GM23338 (cell line): ENCODE results near the gene IGFBPL1. TPM values are rescaled to one million over a fixed set of nuclear protein-coding genes. Genes with fewer than 3 reads are reported as not detected.

ENCODE experiments used
- ATAC-seq: fragments of 200-7000 bp; cut with Tn5 transposase; 3 replicates; pipeline ENCODE4 v1.9.1; 2020
- DNase-seq: peaks from one replicate; pipeline ENCODE4 v3.0.0-alpha.2; 2015; ENCODE audit warnings: low spot score
- H2AFZ ChIP-seq: fragments of 200-600 bp; sonication (generic); 2 replicates; pipeline ENCODE4 v1.8.0; 2016; ENCODE audit warnings: antibody characterized with exemption, mild to moderate bottlenecking, moderate library complexity
- H3F3A ChIP-seq: fragments of 200-600 bp; sonication (generic); replicated peaks from 2 replicates; pipeline ENCODE4 v1.8.0; 2017; ENCODE audit warnings: antibody characterized with exemption, mixed run types, low read depth
- H3K27ac ChIP-seq: fragments of 200-600 bp; sonication (generic); 2 replicates; pipeline ENCODE4 v1.6.1; 2016; ENCODE audit warnings: low read depth
- H3K27me3 ChIP-seq: fragments of 200-600 bp; sonication (generic); 2 replicates; pipeline ENCODE4 v1.8.0; 2016; ENCODE audit warnings: mild to moderate bottlenecking, mixed run types, moderate library complexity; ENCODE audit not compliant: insufficient read depth
- H3K36me3 ChIP-seq: fragments of 200-600 bp; sonication (generic); 2 replicates; pipeline ENCODE4 v1.8.0; 2016; ENCODE audit warnings: mild to moderate bottlenecking; ENCODE audit not compliant: insufficient read depth
- H3K4me1 ChIP-seq: fragments of 200-600 bp; sonication (generic); 2 replicates; pipeline ENCODE4 v1.8.0; 2016; ENCODE audit warnings: mild to moderate bottlenecking, moderate library complexity; ENCODE audit not compliant: insufficient read depth
- H3K4me2 ChIP-seq: fragments of 200-600 bp; sonication (generic); 2 replicates; pipeline ENCODE4 v1.7.1; 2017; ENCODE audit warnings: mixed run types
- H3K4me3 ChIP-seq: fragments of 200-600 bp; sonication (generic); 2 replicates; pipeline ENCODE4 v1.6.1; 2016; ENCODE audit warnings: mixed run types
- H3K79me2 ChIP-seq: fragments of 200-600 bp; sonication (generic); replicated peaks from 2 replicates; pipeline ENCODE4 v1.8.0; 2017; ENCODE audit warnings: mild to moderate bottlenecking; ENCODE audit not compliant: insufficient read depth
- H3K9me2 ChIP-seq: fragments of 200-600 bp; sonication (generic); 2 replicates; pipeline ENCODE4 v1.8.0; 2017; ENCODE audit not compliant: insufficient read depth
- H4K20me1 ChIP-seq: fragments of 200-600 bp; sonication (generic); replicated peaks from 2 replicates; pipeline ENCODE4 v1.8.0; 2017; ENCODE audit warnings: mild to moderate bottlenecking; ENCODE audit not compliant: insufficient read depth
- H3K27ac Mint-ChIP-seq: 2 replicates; pipeline ENCODE4 v1.8.0; 2020; ENCODE audit warnings: inconsistent platforms, mild to moderate bottlenecking, moderate library complexity, mixed read lengths
- H3K27me3 Mint-ChIP-seq: 3 replicates; pipeline ENCODE4 v1.8.0; 2022; ENCODE audit warnings: low read depth, mild to moderate bottlenecking, moderate library complexity, mixed read lengths, inconsistent platforms; ENCODE audit not compliant: insufficient read depth, poor library complexity
- H3K36me3 Mint-ChIP-seq: 3 replicates; pipeline ENCODE4 v1.8.0; 2021; ENCODE audit warnings: low read depth, mild to moderate bottlenecking, inconsistent platforms, moderate library complexity, mixed read lengths
- H3K4me1 Mint-ChIP-seq: 3 replicates; pipeline ENCODE4 v1.8.0; 2020; ENCODE audit warnings: mild to moderate bottlenecking, inconsistent platforms, mixed read lengths
- H3K4me3 Mint-ChIP-seq: 3 replicates; pipeline ENCODE4 v1.8.0; 2021; ENCODE audit warnings: moderate library complexity, mild to moderate bottlenecking, inconsistent platforms, mixed read lengths
- H3K9me3 Mint-ChIP-seq: 3 replicates; pipeline ENCODE4 v1.8.0; 2020; ENCODE audit warnings: moderate library complexity, mild to moderate bottlenecking, inconsistent platforms, mixed read lengths
- JUNB ChIP-seq: IDR thresholded peaks from one replicate; pipeline ENCODE4 v1.6.1; 2016; ENCODE audit warnings: antibody characterized with exemption; ENCODE audit not compliant: unreplicated experiment
- NANOG ChIP-seq: IDR thresholded peaks from 2 replicates; pipeline ENCODE4 v1.6.1; 2016; ENCODE audit warnings: antibody characterized with exemption, borderline replicate concordance
- ZNF114 ChIP-seq: fragments of 250-450 bp; sonication (Bioruptor Pico); IDR thresholded peaks from 2 replicates; pipeline ENCODE4 v1.5.0; 2020; ENCODE audit warnings: mild to moderate bottlenecking, moderate library complexity
- ZNF331 ChIP-seq: fragments of 250-450 bp; sonication (Bioruptor Pico); IDR thresholded peaks from 2 replicates; pipeline ENCODE4 v1.5.0; 2020; ENCODE audit warnings: low read depth, mild to moderate bottlenecking, moderate library complexity
- polyA plus RNA-seq: library from polyadenylated mRNA; unstranded; fragments of >200 nt; fragmentation: Nextera tagmentation; extraction: Ambion mirVana; gene quantifications from 2 replicates; pipeline ENCODE4 v1.2.1, GENCODE V29; 2016
- total RNA-seq: library from RNA; depleted of rRNA; stranded (reverse); fragments of >200 nt; shearing (Covaris generic); gene quantifications from 2 replicates; pipeline ENCODE4 v1.2.3, GENCODE V29; 2014
- TF ChIP-seq, protein P1 (sequence below): fragments of 250-450 bp; sonication (Bioruptor Pico); IDR thresholded peaks from 2 replicates; pipeline ENCODE4 v1.5.0; 2020; ENCODE audit warnings: mild to moderate bottlenecking, moderate library complexity
- TF ChIP-seq, protein P2 (sequence below), 2 experiments: fragments of 200-600 bp in 1 of 2; sonication (generic) in 1 of 2; conservative IDR thresholded peaks; 2 replicates each; pipeline versions ENCODE4 v1.5.1 to v1.6.1; 2016 to 2017; ENCODE audit warnings: antibody characterized with exemption in 2 of 2, low read depth in 2 of 2, mild to moderate bottlenecking in 2 of 2, moderate library complexity in 1 of 2

Gene IGFBPL1
- total and polyA plus RNA-seq, 2 experiments from 2014 or later: 9.4 to 75.6 TPM

DNA sequence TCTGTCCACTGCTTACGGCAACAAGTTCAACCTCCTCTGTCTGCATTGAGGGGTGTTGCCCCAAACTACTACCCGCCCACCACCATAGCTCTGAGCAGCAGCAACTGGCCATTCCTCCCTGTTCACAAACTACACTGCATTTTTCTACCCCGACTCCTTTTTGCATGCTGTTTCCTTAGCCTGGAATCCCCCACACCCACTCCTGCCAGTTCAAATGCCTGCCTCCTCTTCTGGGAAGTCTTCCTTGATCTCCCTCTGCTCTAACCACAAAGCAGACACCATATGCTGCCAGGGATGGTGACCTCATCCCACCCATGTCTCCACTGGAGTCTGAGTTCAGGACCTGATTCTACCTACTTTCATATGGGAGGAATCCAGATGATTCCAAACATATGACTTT lies 18.5 kb downstream of the IGFBPL1 start (continued):
- TF ChIP-seq, protein P1, sequence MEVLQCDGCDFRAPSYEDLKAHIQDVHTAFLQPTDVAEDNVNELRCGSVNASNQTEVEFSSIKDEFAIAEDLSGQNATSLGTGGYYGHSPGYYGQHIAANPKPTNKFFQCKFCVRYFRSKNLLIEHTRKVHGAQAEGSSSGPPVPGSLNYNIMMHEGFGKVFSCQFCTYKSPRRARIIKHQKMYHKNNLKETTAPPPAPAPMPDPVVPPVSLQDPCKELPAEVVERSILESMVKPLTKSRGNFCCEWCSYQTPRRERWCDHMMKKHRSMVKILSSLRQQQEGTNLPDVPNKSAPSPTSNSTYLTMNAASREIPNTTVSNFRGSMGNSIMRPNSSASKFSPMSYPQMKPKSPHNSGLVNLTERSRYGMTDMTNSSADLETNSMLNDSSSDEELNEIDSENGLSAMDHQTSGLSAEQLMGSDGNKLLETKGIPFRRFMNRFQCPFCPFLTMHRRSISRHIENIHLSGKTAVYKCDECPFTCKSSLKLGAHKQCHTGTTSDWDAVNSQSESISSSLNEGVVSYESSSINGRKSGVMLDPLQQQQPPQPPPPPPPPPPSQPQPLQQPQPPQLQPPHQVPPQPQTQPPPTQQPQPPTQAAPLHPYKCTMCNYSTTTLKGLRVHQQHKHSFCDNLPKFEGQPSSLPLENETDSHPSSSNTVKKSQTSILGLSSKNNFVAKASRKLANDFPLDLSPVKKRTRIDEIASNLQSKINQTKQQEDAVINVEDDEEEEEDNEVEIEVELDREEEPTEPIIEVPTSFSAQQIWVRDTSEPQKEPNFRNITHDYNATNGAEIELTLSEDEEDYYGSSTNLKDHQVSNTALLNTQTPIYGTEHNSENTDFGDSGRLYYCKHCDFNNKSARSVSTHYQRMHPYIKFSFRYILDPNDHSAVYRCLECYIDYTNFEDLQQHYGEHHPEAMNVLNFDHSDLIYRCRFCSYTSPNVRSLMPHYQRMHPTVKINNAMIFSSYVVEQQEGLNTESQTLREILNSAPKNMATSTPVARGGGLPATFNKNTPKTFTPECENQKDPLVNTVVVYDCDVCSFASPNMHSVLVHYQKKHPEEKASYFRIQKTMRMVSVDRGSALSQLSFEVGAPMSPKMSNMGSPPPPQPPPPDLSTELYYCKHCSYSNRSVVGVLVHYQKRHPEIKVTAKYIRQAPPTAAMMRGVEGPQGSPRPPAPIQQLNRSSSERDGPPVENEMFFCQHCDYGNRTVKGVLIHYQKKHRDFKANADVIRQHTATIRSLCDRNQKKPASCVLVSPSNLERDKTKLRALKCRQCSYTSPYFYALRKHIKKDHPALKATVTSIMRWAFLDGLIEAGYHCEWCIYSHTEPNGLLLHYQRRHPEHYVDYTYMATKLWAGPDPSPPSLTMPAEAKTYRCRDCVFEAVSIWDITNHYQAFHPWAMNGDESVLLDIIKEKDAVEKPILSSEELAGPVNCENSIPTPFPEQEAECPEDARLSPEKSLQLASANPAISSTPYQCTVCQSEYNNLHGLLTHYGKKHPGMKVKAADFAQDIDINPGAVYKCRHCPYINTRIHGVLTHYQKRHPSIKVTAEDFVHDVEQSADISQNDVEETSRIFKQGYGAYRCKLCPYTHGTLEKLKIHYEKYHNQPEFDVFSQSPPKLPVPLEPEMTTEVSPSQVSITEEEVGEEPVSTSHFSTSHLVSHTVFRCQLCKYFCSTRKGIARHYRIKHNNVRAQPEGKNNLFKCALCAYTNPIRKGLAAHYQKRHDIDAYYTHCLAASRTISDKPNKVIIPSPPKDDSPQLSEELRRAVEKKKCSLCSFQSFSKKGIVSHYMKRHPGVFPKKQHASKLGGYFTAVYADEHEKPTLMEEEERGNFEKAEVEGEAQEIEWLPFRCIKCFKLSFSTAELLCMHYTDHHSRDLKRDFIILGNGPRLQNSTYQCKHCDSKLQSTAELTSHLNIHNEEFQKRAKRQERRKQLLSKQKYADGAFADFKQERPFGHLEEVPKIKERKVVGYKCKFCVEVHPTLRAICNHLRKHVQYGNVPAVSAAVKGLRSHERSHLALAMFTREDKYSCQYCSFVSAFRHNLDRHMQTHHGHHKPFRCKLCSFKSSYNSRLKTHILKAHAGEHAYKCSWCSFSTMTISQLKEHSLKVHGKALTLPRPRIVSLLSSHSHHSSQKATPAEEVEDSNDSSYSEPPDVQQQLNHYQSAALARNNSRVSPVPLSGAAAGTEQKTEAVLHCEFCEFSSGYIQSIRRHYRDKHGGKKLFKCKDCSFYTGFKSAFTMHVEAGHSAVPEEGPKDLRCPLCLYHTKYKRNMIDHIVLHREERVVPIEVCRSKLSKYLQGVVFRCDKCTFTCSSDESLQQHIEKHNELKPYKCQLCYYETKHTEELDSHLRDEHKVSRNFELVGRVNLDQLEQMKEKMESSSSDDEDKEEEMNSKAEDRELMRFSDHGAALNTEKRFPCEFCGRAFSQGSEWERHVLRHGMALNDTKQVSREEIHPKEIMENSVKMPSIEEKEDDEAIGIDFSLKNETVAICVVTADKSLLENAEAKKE: no peak
- TF ChIP-seq ZNF331 (CRISPR knock-in tag): no peak

DNA sequence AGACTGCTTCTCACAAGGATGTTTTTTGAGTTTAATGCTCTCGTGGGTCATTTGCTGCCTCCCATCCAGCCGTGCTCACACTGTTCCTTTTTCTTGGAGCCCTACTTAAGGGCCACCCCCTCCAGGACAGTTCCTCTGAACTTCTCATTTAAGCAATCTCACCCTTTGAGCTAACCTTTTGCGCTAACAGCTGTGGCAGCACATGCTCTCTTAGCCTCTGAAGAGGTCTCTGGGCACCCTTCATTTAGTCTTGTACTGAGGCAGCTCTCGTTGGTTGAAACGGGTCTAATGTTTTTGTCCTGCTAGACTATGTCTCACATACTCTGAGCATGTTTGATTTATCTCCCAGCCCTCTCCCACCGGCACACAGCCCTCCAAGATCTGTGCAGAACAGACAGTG lies 19.9 kb downstream of the IGFBPL1 start:
- Mint-ChIP-seq H3K27me3 (peaks cover 7% of the 10 kb centered on the region), H3K4me1 (peaks cover 13% of the 10 kb centered on the region), H3K4me3 (no peak overlapping the region), H3K36me3 (peaks cover 3% of the 10 kb centered on the region; the same call in 1 of the 3 replicates), H3K27ac (no peak overlapping the region), H3K9me3 (no peaks in the 10 kb centered on the region)
- Histone ChIP-seq H3K27me3 (no peaks in the 10 kb centered on the region), H3F3A (no peaks in the 10 kb centered on the region), H3K4me3 (no peak overlapping the region), H4K20me1 (no peaks in the 10 kb centered on the region; the same call in 1 of the 2 replicates), H3K79me2 (no peaks in the 10 kb centered on the region), H3K4me2 (no peak overlapping the region), H2AFZ (no peak overlapping the region), H3K4me1 (no peaks in the 10 kb centered on the region), H3K9me2 (no peaks in the 10 kb centered on the region), H3K36me3 (no peaks in the 10 kb centered on the region), H3K27ac (no peak overlapping the region)
- ATAC-seq: no peak
- no peak for TF ChIP-seq NANOG
- TF ChIP-seq ZNF114: no peak
- no peak for TF ChIP-seq JUNB
- TF ChIP-seq, protein P2, sequence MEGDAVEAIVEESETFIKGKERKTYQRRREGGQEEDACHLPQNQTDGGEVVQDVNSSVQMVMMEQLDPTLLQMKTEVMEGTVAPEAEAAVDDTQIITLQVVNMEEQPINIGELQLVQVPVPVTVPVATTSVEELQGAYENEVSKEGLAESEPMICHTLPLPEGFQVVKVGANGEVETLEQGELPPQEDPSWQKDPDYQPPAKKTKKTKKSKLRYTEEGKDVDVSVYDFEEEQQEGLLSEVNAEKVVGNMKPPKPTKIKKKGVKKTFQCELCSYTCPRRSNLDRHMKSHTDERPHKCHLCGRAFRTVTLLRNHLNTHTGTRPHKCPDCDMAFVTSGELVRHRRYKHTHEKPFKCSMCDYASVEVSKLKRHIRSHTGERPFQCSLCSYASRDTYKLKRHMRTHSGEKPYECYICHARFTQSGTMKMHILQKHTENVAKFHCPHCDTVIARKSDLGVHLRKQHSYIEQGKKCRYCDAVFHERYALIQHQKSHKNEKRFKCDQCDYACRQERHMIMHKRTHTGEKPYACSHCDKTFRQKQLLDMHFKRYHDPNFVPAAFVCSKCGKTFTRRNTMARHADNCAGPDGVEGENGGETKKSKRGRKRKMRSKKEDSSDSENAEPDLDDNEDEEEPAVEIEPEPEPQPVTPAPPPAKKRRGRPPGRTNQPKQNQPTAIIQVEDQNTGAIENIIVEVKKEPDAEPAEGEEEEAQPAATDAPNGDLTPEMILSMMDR (conservative IDR thresholded peaks at IDR 0.05; ENCODE audit: low read depth in 2 of 2): no peak
- DNase-seq: no peak
